Activated naive CD4-positive, alpha-beta T cell treated with anti-CD3 and anti-CD28 coated beads for 36 hours (primary cell): Measurements from ENCODE around the gene SPG7. TPM values are rescaled to one million over a fixed set of nuclear protein-coding genes. Genes with fewer than 3 reads are reported as not detected.
A peak's percentile ranks its signal among the peaks of the same experiment; 100 is the strongest.

Experiments
- CTCF ChIA-PET: fragments of 350-600 bp; sonication (Branson Sonifier 250); formaldehyde crosslinking; loops from one replicate; lab custom pipeline; 2021; ENCODE audit warnings: antibody characterized with exemption; lab: Charles Lee
- DNase-seq: peaks from one replicate; pipeline ENCODE4 v3.0.0-alpha.2; 2020
- H3K27ac Mint-ChIP-seq: one replicate; pipeline ENCODE4 v1.8.0; 2021; ENCODE audit warnings: mild to moderate bottlenecking, mixed read lengths
- H3K27me3 Mint-ChIP-seq: one replicate; pipeline ENCODE4 v1.8.0; 2021; ENCODE audit warnings: low read depth, mixed read lengths
- H3K36me3 Mint-ChIP-seq: one replicate; pipeline ENCODE4 v1.8.0; 2021; ENCODE audit warnings: low read depth, mixed read lengths
- H3K4me1 Mint-ChIP-seq: one replicate; pipeline ENCODE4 v1.8.0; 2021; ENCODE audit warnings: low read depth, mixed read lengths
- H3K4me3 Mint-ChIP-seq: one replicate; pipeline ENCODE4 v1.8.0; 2021; ENCODE audit warnings: mild to moderate bottlenecking, moderate library complexity, mixed read lengths
- H3K9me3 Mint-ChIP-seq: one replicate; pipeline ENCODE4 v1.8.0; 2021; ENCODE audit warnings: mixed read lengths
- intact Hi-C: fragments of 100-400 bp; cut with micrococcal nuclease; formaldehyde crosslinking; loops from one replicate; pipeline ENCODE4 v1.15.1; 2023
- total RNA-seq, 2 experiments: library from RNA; stranded (reverse); gene quantifications; one replicate each; pipeline ENCODE4 v1.2.3, GENCODE V29; 2021

SPG7 gene
- total RNA-seq, 2 experiments from 2014 or later = 62.4 to 67.7 TPM

DNA sequence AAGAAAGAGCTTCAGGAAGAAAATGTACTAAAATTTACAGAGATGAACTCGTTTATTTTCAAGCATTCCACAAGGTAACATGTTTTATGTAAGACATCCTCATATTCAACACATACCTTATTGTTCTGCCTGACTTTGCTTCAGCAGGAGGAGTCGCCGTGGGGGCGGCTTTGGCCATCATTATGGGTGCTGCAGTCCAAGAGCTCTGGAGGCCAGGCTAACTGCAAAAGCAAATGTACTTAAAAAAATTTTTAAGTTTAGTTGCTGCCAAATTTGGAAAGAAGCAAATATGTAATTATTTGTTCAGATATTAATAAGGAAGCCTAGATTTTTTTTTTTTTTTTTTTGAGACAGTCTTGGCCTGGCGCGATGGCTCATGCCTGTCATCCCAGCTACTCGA, 4.1 kb upstream of the SPG7 start:
- CTCF ChIA-PET = no interaction called here

DNA sequence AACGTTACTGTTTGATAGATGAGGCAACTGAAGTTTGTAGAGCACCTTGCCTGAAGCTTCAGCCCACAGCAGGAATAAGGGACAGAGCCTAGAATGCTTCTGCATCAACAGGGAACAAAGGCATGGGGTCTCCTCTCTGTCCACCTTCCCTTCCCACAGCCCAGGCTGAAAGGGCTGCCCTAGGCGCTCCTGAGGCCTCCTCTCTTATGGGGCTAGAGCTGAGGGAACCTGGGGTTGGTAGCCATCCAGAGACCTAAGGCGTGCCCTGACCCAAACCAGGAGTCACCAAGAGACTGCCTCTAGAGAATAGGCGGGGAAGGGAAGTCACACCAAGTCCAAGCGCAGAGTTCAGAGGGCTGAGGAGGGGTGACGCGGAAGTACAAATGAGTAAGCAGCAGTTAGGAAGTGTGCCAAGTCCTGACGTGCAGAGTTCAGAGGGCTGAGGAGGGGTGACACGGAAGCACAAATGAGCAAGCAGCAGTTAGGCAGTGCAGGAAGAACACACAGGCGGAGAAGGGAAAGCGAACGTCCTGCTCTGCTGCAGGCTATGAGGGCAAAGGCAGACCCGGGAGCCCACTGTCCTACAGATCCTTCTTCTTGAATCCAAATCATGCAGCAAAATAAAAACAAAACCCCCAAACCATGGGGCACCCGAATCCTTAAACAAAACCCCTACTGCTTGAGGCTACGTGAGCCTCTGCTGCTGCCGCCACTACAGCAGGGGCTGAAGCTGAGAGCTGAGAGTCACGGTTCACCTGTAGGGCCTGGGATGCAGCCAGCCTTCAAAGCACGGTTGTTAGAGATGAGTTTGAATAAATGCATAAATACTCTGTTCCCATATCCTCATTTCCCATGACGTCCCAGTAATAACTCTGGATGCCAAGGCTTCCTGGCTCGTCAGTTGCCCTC, 2.7 kb upstream of the SPG7 start:
- CTCF ChIA-PET = interaction anchor here (0.7 kb wide), 2 partner anchors 35 to 217 kb away, joined by 3 read pairs; no protein-coding TSS in a partner anchor

More for the DNA sequence above, 4.1 kb upstream of the SPG7 start:
- no peaks in the 10 kb centered on the region for H3K36me3 Mint-ChIP-seq
- no peak overlapping the region for H3K4me3 Mint-ChIP-seq
- intact Hi-C loops = loop anchor here (2.0 to 10.0 kb wide), 3 partner anchors 59 to 409 kb away; partner anchors contain the start of gene ACSF3
- no peaks in the 10 kb centered on the region for H3K9me3 Mint-ChIP-seq
- peaks cover 24% of the 10 kb centered on the region for H3K4me1 Mint-ChIP-seq
- no peak for DNase-seq
- no peaks in the 10 kb centered on the region for H3K27me3 Mint-ChIP-seq
- H3K27ac Mint-ChIP-seq = peak overlapping the region; percentile 50

DNA sequence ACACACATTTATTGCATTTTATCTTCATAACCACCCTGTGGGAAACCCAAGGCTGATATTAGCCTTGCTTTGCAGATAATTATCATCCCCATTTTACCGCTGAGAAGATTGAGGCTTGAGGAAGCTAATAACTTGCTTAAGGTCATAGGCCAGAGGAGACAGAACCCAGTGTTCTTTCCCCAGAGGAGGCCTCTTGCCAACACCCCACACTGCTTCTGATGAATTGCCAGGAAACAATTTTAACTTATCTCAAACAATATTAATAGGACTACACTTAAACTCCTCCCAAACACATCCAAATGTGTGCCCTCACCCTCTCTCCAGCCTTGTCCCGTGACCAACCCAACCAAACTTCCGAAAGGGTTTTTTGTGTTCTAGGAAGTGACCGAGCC, 2.1 kb upstream of the SPG7 start:
- Mint-ChIP-seq H3K27me3 (no peaks in the 10 kb centered on the region), H3K27ac (peak overlapping the region; percentile 86), H3K4me1 (peaks cover 31% of the 10 kb centered on the region), H3K9me3 (no peaks in the 10 kb centered on the region), H3K36me3 (no peaks in the 10 kb centered on the region), H3K4me3 (peak overlapping the region; percentile 70)
- intact Hi-C loops = loop anchor here (10.0 kb wide), 1 partner anchor 411 kb away; the partner anchor contains the start of gene ACSF3
- no peak for DNase-seq
- CTCF ChIA-PET = no interaction called here

More for the DNA sequence above, 2.7 kb upstream of the SPG7 start:
- Mint-ChIP-seq H3K27ac (peak overlapping the region; percentile 86), H3K9me3 (no peaks in the 10 kb centered on the region), H3K27me3 (no peaks in the 10 kb centered on the region), H3K36me3 (no peaks in the 10 kb centered on the region), H3K4me1 (peaks cover 30% of the 10 kb centered on the region), H3K4me3 (peak overlapping the region; percentile 70)
- intact Hi-C loops = loop anchor here (1.0 to 10.0 kb wide), 4 partner anchors 15 to 411 kb away; partner anchors contain the start of genes ACSF3 and ANKRD11
- DNase-seq = peak; percentile 99

GRCh38 chr16:89506791-89507191, 1.4 kb upstream of the SPG7 start:
- CTCF ChIA-PET = interaction anchor here (0.6 to 1.1 kb wide), 2 partner anchors 23 to 266 kb away, joined by 3 read pairs; no protein-coding TSS in a partner anchor
- peaks cover 31% of the 10 kb centered on the region for H3K4me1 Mint-ChIP-seq
- no peaks in the 10 kb centered on the region for H3K27me3 Mint-ChIP-seq
- DNase-seq = peak; percentile 31
- peak overlapping the region; percentile 75 for H3K27ac Mint-ChIP-seq
- H3K9me3 Mint-ChIP-seq = no peaks in the 10 kb centered on the region
- H3K36me3 Mint-ChIP-seq = no peaks in the 10 kb centered on the region
- intact Hi-C loops = loop anchor here (10.0 kb wide), 1 partner anchor 412 kb away; the partner anchor contains the start of gene ACSF3
- H3K4me3 Mint-ChIP-seq = peak overlapping the region; percentile 70

DNA sequence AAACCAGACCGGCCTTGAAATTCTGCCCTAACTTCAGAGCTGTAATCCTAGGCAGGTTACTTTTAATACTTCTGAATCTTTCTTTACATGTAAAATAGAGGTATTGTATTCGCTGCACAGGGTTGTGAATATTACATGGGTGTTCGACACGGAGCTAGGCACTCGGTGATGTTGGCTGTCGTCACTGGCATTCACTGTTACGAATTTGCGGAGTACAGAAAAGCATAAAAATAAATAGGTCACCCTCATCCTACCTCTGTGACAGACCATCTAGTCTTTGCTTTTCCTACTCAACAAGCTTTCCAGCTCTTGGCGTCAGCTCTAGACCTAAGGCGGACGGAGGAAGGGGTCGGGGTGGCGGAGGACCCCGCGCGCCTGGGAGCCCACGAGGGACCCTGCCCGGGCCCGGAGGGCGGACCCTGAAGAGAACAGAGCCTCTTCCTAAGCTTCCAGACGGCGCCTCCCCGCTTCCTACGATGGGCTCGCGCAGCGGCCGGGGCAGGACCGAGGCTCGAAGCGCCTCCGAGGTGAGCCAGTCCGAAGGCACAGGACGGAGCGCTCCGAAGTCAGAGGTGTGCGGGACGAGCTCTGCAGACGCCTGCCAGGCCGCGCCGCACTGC, 879 bp upstream of the SPG7 start:
- peak; percentile 23 for DNase-seq
- peaks cover 31% of the 10 kb centered on the region for H3K4me1 Mint-ChIP-seq

GRCh38 chr16:89510526-89510925, 2.3 kb downstream of the SPG7 start:
- intact Hi-C loops = no loop called here
- Mint-ChIP-seq H3K27ac (peak overlapping the region; percentile 24), H3K4me1 (peaks cover 24% of the 10 kb centered on the region), H3K4me3 (no peak overlapping the region), H3K36me3 (peaks cover 8% of the 10 kb centered on the region), H3K9me3 (no peaks in the 10 kb centered on the region), H3K27me3 (no peaks in the 10 kb centered on the region)
- no peak for DNase-seq
- CTCF ChIA-PET = interaction anchor here (0.6 to 2.9 kb wide), 3 partner anchors 193 to 270 kb away, joined by 4 to 15 read pairs (median 4); no protein-coding TSS in a partner anchor

More for the DNA sequence above, 879 bp upstream of the SPG7 start:
- H3K4me3 Mint-ChIP-seq = peak overlapping the region; percentile 70
- CTCF ChIA-PET = interaction anchor here (0.6 to 1.9 kb wide), 5 partner anchors 23 to 267 kb away, joined by 3 to 7 read pairs (median 3); no protein-coding TSS in a partner anchor
- H3K27ac Mint-ChIP-seq = peak overlapping the region; percentile 75
- intact Hi-C loops = loop anchor here (10.0 kb wide), 1 partner anchor 413 kb away; the partner anchor contains the start of gene ACSF3
- no peaks in the 10 kb centered on the region for H3K9me3 Mint-ChIP-seq
- no peaks in the 10 kb centered on the region for H3K36me3 Mint-ChIP-seq
- H3K27me3 Mint-ChIP-seq = no peaks in the 10 kb centered on the region

DNA sequence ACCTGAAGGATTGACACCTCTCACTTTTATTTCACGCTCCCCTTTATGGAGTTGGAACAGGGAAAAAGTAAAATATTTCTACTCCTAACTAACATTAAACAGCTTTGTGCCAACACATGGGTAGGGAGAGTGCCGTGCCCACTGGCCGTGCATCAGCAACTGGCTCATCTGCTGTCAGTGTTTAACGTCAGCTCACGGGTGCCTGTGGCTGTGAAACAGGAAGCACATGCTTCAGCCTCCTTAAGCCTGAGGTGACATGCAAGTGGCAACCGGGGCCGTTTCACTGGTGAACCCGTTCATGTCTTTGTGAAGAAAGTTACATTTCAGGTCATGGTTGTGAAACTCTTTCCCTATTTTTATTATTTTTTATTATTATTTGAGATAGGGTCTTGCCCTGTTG, 3.2 kb downstream of the SPG7 start:
- intact Hi-C loops = no loop called here
- CTCF ChIA-PET = no interaction called here
- Mint-ChIP-seq H3K36me3 (peaks cover 8% of the 10 kb centered on the region), H3K4me3 (no peak overlapping the region), H3K27ac (no peak overlapping the region), H3K4me1 (peaks cover 16% of the 10 kb centered on the region), H3K27me3 (no peaks in the 10 kb centered on the region), H3K9me3 (no peaks in the 10 kb centered on the region)
- DNase-seq = no peak

DNA sequence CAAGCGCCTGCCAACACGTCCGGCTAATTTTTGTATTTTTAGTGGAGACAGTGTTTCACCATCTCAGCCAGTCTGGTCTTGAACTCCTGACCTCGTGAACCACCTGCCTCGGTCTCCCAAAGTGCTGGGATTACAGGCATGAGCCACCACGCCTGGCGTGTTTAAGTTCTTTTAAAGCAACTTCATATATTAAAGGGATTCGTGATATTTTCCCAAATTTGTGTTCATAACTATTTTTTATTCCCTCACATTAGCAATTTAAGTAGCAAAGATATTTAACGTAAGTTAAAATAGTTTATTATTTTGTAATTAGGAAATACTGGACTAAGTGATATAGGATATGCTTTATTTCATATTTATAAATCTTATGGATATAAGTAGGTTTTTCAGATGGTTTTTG, 4.2 kb downstream of the SPG7 start:
- Mint-ChIP-seq H3K27me3 (no peaks in the 10 kb centered on the region), H3K9me3 (no peaks in the 10 kb centered on the region), H3K4me1 (peaks cover 9% of the 10 kb centered on the region), H3K4me3 (no peak overlapping the region), H3K27ac (no peak overlapping the region), H3K36me3 (peaks cover 12% of the 10 kb centered on the region)
- CTCF ChIA-PET = no interaction called here
- no peak for DNase-seq
- intact Hi-C loops = no loop called here

DNA sequence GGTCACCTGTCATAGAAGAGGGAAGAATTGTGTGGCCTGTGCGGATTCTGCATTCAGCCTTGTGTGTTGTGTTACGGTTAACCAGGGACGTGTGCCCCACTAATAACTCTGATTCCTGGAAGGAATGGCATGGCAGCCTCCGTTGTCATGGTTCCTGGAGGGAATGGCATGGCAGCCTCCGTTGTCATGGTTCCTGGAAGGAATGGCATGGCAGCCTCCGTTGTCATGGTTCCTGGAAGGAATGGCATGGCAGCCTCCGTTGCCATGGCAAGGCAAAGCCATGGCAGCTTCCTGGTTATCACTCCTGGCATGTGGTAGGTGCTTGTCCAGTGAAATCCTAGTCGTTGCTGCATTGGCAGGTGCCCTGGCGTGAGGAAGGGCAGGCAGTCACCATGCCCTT, 8.9 kb downstream of the SPG7 start:
- Mint-ChIP-seq H3K4me3 (no peak overlapping the region), H3K27ac (no peak overlapping the region), H3K36me3 (peaks cover 27% of the 10 kb centered on the region), H3K4me1 (peaks cover 2% of the 10 kb centered on the region), H3K27me3 (no peaks in the 10 kb centered on the region), H3K9me3 (no peaks in the 10 kb centered on the region)
- no peak for DNase-seq
- CTCF ChIA-PET = no interaction called here
- intact Hi-C loops = no loop called here

GRCh38 chr16:89519881-89520280, 11.7 kb downstream of the SPG7 start:
- intact Hi-C loops = no loop called here
- Mint-ChIP-seq H3K4me1 (peaks cover 2% of the 10 kb centered on the region), H3K27ac (no peak overlapping the region), H3K27me3 (no peaks in the 10 kb centered on the region), H3K4me3 (no peak overlapping the region), H3K36me3 (peaks cover 28% of the 10 kb centered on the region), H3K9me3 (no peaks in the 10 kb centered on the region)
- DNase-seq = no peak
- CTCF ChIA-PET = interaction anchor here (0.7 kb wide), 1 partner anchor 13 kb away, joined by 5 read pairs; no protein-coding TSS in a partner anchor

DNA sequence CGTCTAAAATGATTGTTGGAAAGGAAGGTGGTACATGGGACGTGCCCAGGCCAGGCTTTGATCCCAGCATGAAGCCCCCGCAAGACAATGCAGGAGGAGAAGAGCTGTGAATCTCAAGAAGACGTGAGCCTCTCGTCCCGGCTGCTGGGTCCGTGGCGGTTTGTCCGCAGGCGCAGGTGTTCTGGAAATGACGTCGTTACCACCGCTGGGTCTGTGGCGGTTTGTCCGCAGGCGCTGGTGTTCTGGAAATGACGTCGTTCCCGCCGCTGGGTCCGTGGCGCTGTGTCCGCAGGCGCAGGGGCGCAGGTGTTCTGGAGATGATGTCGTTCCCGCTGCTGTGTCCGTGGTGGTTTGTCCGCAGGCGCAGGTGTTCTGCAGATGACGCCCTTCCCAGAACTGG, 14.1 kb downstream of the SPG7 start:
- no peaks in the 10 kb centered on the region for H3K27me3 Mint-ChIP-seq
- H3K4me3 Mint-ChIP-seq = no peak overlapping the region
- no peaks in the 10 kb centered on the region for H3K9me3 Mint-ChIP-seq
- CTCF ChIA-PET = no interaction called here
- no peak for DNase-seq
- H3K27ac Mint-ChIP-seq = no peak overlapping the region
- H3K4me1 Mint-ChIP-seq = peaks cover 2% of the 10 kb centered on the region
- H3K36me3 Mint-ChIP-seq = peaks cover 33% of the 10 kb centered on the region
- intact Hi-C loops = no loop called here
